ENCODE measurements around the gene ADAMTS18.

The ADAMTS18 gene

DNA sequence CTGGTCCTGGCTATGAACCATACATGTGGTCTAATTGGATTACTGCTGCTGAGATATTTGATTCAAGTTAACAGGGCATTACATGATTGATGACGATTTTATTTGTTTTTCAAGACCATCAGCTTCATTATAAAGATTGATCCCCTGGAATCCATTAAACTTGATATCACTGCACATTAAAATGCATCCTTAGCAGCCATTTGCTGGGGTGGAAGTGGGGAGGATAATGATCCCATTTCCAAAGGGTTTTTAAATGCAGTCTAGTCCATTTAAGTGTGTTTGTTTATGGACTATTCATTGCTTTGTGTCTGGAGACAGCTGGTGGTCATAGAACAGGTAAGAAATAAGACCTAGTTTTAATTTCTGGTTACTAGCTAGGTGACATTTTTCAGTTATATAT is 40.9 kb downstream of the ADAMTS18 start:
- TF ChIP-seq CTCF (IDR thresholded peaks at IDR 0.05; ENCODE audit: unreplicated experiment in 3 of 3), result no peak
- H3K36me3 Mint-ChIP-seq (ENCODE audit: low read depth), result no peaks in the 10 kb centered on the region
- H3K9me3 Mint-ChIP-seq, result no peaks in the 10 kb centered on the region
- H3K27me3 Mint-ChIP-seq (ENCODE audit: low read depth), result peaks cover 20% of the 10 kb centered on the region
- H3K4me3 Mint-ChIP-seq, result no peak overlapping the region
- no peak overlapping the region for H3K27ac Mint-ChIP-seq
- no peaks in the 10 kb centered on the region for H3K4me1 Mint-ChIP-seq

GRCh38 chr16:77387815-77388209 is 47.0 kb downstream of the ADAMTS18 start:
- TF ChIP-seq CTCF (IDR thresholded peaks at IDR 0.05; ENCODE audit: unreplicated experiment in 3 of 3), result no peak
- Mint-ChIP-seq H3K27me3 (ENCODE audit: low read depth) (peaks cover 13% of the 10 kb centered on the region), H3K36me3 (ENCODE audit: low read depth) (no peaks in the 10 kb centered on the region), H3K4me1 (peaks cover 17% of the 10 kb centered on the region), H3K4me3 (no peak overlapping the region), H3K9me3 (no peaks in the 10 kb centered on the region), H3K27ac (no peak overlapping the region)

- Mint-ChIP-seq H3K9me3 (no peaks in the 10 kb centered on the region), H3K4me1 (peaks cover 17% of the 10 kb centered on the region), H3K4me3 (no peak overlapping the region), H3K36me3 (ENCODE audit: low read depth) (no peaks in the 10 kb centered on the region), H3K27me3 (ENCODE audit: low read depth) (peaks cover 7% of the 10 kb centered on the region), H3K27ac (no peak overlapping the region)
- no peak for TF ChIP-seq CTCF (IDR thresholded peaks at IDR 0.05; ENCODE audit: unreplicated experiment in 3 of 3)
Measured at GRCh38 chr16:77386831-77387814, 47.7 kb downstream of the ADAMTS18 start.

GRCh38 chr16:77385481-77385880 is 49.4 kb downstream of the ADAMTS18 start:
- H3K27ac Mint-ChIP-seq, result no peak overlapping the region
- no peak overlapping the region for H3K4me3 Mint-ChIP-seq
- H3K4me1 Mint-ChIP-seq, result peaks cover 17% of the 10 kb centered on the region
- no peaks in the 10 kb centered on the region for H3K36me3 Mint-ChIP-seq (ENCODE audit: low read depth)
- TF ChIP-seq CTCF (IDR thresholded peaks at IDR 0.05; ENCODE audit: unreplicated experiment in 3 of 3), result no peak
- no peaks in the 10 kb centered on the region for H3K9me3 Mint-ChIP-seq
- no peaks in the 10 kb centered on the region for H3K27me3 Mint-ChIP-seq (ENCODE audit: low read depth)

DNA sequence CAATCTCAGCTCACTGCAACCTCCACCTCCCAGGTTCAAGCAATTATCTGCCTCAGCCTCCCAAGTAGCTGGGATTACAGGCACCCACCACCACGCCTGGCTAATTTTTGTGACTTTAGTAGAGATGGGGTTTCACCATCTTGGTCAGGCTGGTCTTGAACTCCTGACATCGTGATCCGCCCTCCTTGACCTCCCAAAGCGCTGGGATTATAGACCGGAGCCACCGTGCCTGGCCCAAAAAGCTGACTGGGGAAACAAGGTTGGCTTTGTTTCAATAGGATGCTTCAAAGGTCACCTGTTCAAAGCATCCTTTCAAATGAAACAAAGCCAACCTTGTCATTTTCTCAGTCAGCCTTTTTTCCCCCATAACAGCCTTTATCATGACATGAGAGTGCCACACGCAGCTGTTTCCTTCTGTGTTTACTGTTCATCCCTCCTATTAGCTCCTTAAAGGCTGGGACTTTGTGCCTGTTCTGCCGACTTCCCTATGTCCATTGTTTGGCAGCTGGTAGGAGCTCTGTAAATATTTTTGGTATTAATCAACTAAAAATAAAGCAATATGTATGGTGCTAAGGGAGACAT is 51.1 kb downstream of the ADAMTS18 start:
- TF ChIP-seq CTCF (IDR thresholded peaks at IDR 0.05; ENCODE audit: unreplicated experiment in 3 of 3), result no peak
- Mint-ChIP-seq H3K27me3 (ENCODE audit: low read depth) (no peaks in the 10 kb centered on the region), H3K9me3 (no peaks in the 10 kb centered on the region), H3K4me3 (no peak overlapping the region), H3K4me1 (peaks cover 17% of the 10 kb centered on the region), H3K27ac (no peak overlapping the region), H3K36me3 (ENCODE audit: low read depth) (no peaks in the 10 kb centered on the region)
